GM19351 (cell line): ENCODE measurements around the gene PTPRM.

Source experiments
- ATAC-seq: cut with Tn5 transposase; IDR thresholded peaks from one replicate; pipeline ENCODE4 v1.9.1; 2021; ENCODE audit warnings: mild to moderate bottlenecking, moderate library complexity; ENCODE audit not compliant: unreplicated experiment

PTPRM gene

GRCh38 chr18:7567474-7568425, 634 bp downstream of the PTPRM start:
- ATAC-seq: no peak

- ATAC-seq: no peak
Observed at GRCh38 chr18:7568426-7568825, 1.3 kb downstream of the PTPRM start.

GRCh38 chr18:7571626-7572025, 4.5 kb downstream of the PTPRM start:
- ATAC-seq: no peak

GRCh38 chr18:7572822-7573221, 5.7 kb downstream of the PTPRM start:
- no peak for ATAC-seq

GRCh38 chr18:7575465-7576028, 8.4 kb downstream of the PTPRM start:
- no peak for ATAC-seq

GRCh38 chr18:7576077-7576476, 9.0 kb downstream of the PTPRM start:
- ATAC-seq: no peak

GRCh38 chr18:7576685-7577084, 9.6 kb downstream of the PTPRM start:
- ATAC-seq: no peak

GRCh38 chr18:7577706-7578105, 10.6 kb downstream of the PTPRM start:
- ATAC-seq: no peak

- ATAC-seq: no peak
Observed at GRCh38 chr18:7579176-7579917, 12.2 kb downstream of the PTPRM start.

- ATAC-seq: no peak
Observed at GRCh38 chr18:7579918-7580542, 12.9 kb downstream of the PTPRM start.

GRCh38 chr18:7584646-7585275, 17.6 kb downstream of the PTPRM start:
- no peak for ATAC-seq

- ATAC-seq: no peak
Observed at GRCh38 chr18:7585276-7585670, 18.2 kb downstream of the PTPRM start.

GRCh38 chr18:7586379-7586778, 19.3 kb downstream of the PTPRM start:
- no peak for ATAC-seq

GRCh38 chr18:7590826-7591560, 23.9 kb downstream of the PTPRM start:
- no peak for ATAC-seq

- ATAC-seq: no peak
Observed at GRCh38 chr18:7592305-7593071, 25.4 kb downstream of the PTPRM start.

GRCh38 chr18:7593218-7593819, 26.2 kb downstream of the PTPRM start:
- no peak for ATAC-seq

- ATAC-seq: no peak
Observed at GRCh38 chr18:7596147-7596546, 29.0 kb downstream of the PTPRM start.

- ATAC-seq: no peak
Observed at GRCh38 chr18:7597500-7597899, 30.4 kb downstream of the PTPRM start.
